Transverse colon (tissue), 4 donors: Measurements from ENCODE around the gene AFAP1L2.

Source experiments
- POLR2A ChIP-seq: fragments of 450-650 bp; IDR thresholded peaks from one replicate; pipeline ENCODE4 v1.6.1; 2016; ENCODE audit warnings: antibody characterized with exemption, mild to moderate bottlenecking, moderate library complexity
- POLR2AphosphoS5 ChIP-seq, 3 donors: sonication (generic); formaldehyde crosslinking; IDR thresholded peaks; one replicate each; pipeline ENCODE4 v1.6.1; 2016; ENCODE audit warnings: antibody characterized with exemption in 3 of 3
- TF ChIP-seq, protein P1 (sequence below), 5 experiments: fragments of 200-600 bp in 3 of 5; fragments of 450-650 bp in 2 of 5; sonication (generic) in 3 of 5; IDR thresholded peaks; 1 replicate in 2 of 5; 2 replicates in 3 of 5; pipeline ENCODE4 v1.5.1; 2016 to 2017; ENCODE audit warnings: antibody characterized with exemption in 5 of 5, inconsistent platforms in 3 of 5, mild to moderate bottlenecking in 2 of 5, moderate library complexity in 1 of 5

- TF ChIP-seq POLR2A (no peak), POLR2AphosphoS5 (IDR thresholded peaks at IDR 0.05) (no peak)
- TF ChIP-seq, protein P1, sequence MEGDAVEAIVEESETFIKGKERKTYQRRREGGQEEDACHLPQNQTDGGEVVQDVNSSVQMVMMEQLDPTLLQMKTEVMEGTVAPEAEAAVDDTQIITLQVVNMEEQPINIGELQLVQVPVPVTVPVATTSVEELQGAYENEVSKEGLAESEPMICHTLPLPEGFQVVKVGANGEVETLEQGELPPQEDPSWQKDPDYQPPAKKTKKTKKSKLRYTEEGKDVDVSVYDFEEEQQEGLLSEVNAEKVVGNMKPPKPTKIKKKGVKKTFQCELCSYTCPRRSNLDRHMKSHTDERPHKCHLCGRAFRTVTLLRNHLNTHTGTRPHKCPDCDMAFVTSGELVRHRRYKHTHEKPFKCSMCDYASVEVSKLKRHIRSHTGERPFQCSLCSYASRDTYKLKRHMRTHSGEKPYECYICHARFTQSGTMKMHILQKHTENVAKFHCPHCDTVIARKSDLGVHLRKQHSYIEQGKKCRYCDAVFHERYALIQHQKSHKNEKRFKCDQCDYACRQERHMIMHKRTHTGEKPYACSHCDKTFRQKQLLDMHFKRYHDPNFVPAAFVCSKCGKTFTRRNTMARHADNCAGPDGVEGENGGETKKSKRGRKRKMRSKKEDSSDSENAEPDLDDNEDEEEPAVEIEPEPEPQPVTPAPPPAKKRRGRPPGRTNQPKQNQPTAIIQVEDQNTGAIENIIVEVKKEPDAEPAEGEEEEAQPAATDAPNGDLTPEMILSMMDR (IDR thresholded peaks at IDR 0.05), result no peak
Observed at GRCh38 chr10:114353383-114353782, 50.9 kb downstream of the AFAP1L2 start.
